Measurements from ENCODE around the gene TMEM270. TPM values are rescaled to one million over a fixed set of nuclear protein-coding genes. Genes with fewer than 3 reads are reported as not detected.

Gene TMEM270
- polyA plus RNA-seq, 1 donor = 0.10 TPM

DNA sequence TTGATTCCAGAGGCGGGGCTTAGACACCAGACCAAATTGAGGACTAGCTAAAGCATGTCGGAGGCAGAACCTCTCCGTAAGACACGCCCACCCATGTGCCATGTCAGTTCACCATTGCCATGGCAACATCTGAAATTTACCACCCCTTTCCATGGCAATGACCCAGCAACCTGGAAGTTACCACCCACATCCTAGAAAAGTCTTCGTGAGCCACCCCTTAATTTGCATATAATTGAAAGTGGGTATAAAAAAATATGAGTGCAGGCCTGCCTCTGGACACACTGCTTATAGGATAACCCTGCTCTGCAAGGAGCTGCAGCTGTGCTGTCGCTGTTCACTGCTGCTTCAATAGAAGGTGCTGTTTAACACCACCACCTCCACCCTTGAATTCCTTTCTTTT is 28.0 kb downstream of the TMEM270 start:
- DNase-seq = no peak
- WGBS (ENCODE audit: insufficient coverage, low lambda C conversion rate) = 60% methylated on average over 1 of the region's 6 CpGs
- Histone ChIP-seq H3K27me3 (ENCODE audit: control insufficient read depth, insufficient read depth, low read length) (peaks cover 9% of the 10 kb centered on the region), H3K9me3 (ENCODE audit: control insufficient read depth, low read depth, low read length) (no peaks in the 10 kb centered on the region), H3K4me3 (ENCODE audit: low read length) (no peak overlapping the region), H3K36me3 (ENCODE audit: control insufficient read depth, insufficient read depth, low read length) (no peaks in the 10 kb centered on the region), H3K4me1 (ENCODE audit: control insufficient read depth, insufficient read depth, low read length) (peaks cover 8% of the 10 kb centered on the region), H3K27ac (ENCODE audit: low read length) (no peak overlapping the region)

DNA sequence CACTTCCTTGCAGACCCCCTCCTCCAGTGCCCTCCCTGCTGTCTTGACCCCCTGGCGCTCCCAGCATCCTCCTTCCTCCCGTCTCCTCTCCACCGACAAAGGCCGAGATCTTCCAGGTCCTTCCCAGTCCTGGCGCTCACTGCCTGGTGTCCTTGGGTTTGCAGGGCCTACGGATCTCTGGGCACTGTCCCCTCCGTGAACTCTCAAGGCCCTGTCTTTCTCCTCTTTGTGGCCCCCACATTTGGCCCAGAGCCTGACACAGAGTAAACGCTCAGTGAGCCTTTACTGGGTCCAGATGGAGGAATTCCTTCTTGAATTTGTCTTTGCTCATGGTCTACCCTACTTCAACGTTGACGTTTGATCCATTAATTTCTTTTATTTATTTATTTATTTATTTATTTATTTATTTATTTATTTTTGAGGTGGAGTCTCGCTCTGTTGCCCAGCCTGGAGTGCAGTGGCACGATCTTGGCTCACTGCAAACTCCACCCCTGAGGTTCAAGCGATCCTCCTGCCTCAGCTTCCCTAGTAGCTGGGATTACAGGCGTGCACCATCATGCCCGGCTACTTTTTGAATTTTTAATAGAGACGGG is 29.7 kb downstream of the TMEM270 start:
- H3K27ac ChIP-seq (ENCODE audit: low read length) = no peak overlapping the region

DNA sequence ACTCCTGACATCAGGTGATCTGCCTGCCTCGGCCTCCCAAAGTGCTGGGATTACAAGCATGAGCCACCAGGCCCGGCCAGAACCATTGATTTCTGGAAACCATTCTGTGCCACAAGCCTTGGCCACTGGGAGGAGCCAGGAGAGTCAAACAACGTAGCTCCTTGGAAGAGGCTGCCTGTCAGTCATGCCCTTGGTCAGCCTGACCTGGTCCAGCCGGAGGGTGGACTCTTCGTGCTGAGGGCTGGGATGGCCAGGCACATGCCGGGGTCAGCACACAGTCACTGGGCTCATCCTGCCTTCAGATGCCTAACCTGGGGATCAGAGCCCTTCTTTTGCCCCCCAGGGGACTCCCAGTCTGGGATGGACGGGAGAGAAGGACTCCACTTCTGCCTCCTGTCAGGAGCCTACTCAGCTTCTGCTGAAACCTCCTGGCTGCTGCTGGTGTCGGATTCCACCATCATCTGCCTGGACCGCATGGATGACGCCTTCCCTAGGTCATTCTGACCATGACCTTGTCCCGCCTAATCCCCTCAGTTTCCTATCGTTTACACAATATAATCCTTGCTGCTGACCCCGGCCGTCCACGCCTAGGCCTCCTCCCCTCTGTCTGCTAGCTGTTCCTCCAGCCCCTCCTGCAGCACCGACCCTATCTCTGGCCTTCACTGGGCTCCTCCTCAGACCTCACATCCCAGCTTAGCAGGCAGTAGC is 30.4 kb downstream of the TMEM270 start:
- no peaks in the 10 kb centered on the region for H3K36me3 ChIP-seq (ENCODE audit: control insufficient read depth, insufficient read depth, low read length)
- H3K9me3 ChIP-seq (ENCODE audit: control insufficient read depth, low read depth, low read length) = peaks cover 5% of the 10 kb centered on the region
- H3K4me3 ChIP-seq (ENCODE audit: low read length) = no peak overlapping the region
- no peak for DNase-seq
- WGBS (ENCODE audit: insufficient coverage, low lambda C conversion rate) = no CpG with 5 or more reads among the region's 16 CpGs
- H3K27me3 ChIP-seq (ENCODE audit: control insufficient read depth, insufficient read depth, low read length) = peaks cover 9% of the 10 kb centered on the region
- H3K27ac ChIP-seq (ENCODE audit: low read length) = no peak overlapping the region
- H3K4me1 ChIP-seq (ENCODE audit: control insufficient read depth, insufficient read depth, low read length) = peaks cover 7% of the 10 kb centered on the region

More for the DNA sequence above, 29.7 kb downstream of the TMEM270 start:
- H3K4me1 ChIP-seq (ENCODE audit: control insufficient read depth, insufficient read depth, low read length) = peaks cover 8% of the 10 kb centered on the region
- H3K9me3 ChIP-seq (ENCODE audit: control insufficient read depth, low read depth, low read length) = peaks cover 5% of the 10 kb centered on the region
- WGBS (ENCODE audit: insufficient coverage, low lambda C conversion rate) = 90% methylated on average over 2 of the region's 16 CpGs
- no peak overlapping the region for H3K4me3 ChIP-seq (ENCODE audit: low read length)
- no peaks in the 10 kb centered on the region for H3K36me3 ChIP-seq (ENCODE audit: control insufficient read depth, insufficient read depth, low read length)
- peaks cover 9% of the 10 kb centered on the region for H3K27me3 ChIP-seq (ENCODE audit: control insufficient read depth, insufficient read depth, low read length)
- no peak for DNase-seq

DNA sequence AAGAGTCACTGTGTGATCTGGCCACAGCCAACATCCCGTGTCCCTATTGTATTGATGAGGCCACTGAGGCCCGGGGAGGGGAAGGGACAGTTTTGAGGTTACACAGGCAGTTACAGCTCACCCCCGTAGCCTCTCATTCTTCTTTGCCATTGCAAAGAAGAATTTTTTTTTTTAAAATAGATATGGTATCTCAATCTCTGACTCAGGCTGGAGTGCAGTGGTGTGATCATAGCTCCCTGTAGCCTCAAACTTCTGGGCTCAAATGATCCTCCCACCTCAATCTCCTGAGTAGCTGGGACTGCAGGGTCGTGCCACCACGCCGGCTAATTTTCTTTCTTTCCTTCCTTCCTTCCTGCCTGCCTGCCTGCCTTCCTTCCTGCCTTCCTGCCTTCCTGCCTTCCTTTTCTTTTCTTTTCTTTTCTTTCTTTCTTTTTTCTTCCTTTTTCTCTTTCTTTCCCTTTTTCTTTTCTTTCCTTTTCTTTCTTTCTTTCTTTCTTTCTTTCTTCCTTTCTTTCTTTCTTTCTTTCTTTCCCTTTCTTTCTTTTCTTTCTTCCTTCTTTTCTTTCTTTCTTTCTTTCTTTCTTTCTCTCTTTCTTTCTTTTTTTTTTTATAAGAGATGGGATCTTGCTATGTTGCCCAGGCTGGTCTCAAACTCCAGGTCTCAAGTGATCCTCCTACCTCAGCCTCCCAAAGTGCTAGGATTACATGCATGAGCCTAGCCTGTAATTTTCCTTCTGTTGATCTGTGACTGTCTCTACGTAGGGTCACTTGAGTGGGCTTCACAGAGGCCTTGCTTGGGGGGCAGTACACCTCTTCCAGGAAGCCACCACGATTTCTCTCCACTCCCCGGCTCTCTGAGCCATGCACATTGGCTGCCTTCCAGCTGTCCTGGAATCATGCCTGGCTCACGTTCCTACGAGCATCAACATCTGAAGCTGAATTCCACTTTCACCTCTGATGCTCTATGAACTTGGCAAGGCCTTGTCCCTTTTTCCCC is 31.3 kb downstream of the TMEM270 start:
- WGBS (ENCODE audit: insufficient coverage, low lambda C conversion rate) = 85% methylated on average over 2 of the region's 11 CpGs
- Histone ChIP-seq H3K27ac (ENCODE audit: low read length) (no peak overlapping the region), H3K9me3 (ENCODE audit: control insufficient read depth, low read depth, low read length) (peaks cover 5% of the 10 kb centered on the region), H3K4me1 (ENCODE audit: control insufficient read depth, insufficient read depth, low read length) (no peaks in the 10 kb centered on the region), H3K36me3 (ENCODE audit: control insufficient read depth, insufficient read depth, low read length) (no peaks in the 10 kb centered on the region), H3K4me3 (ENCODE audit: low read length) (no peak overlapping the region), H3K27me3 (ENCODE audit: control insufficient read depth, insufficient read depth, low read length) (peaks cover 2% of the 10 kb centered on the region)
- DNase-seq = no peak

DNA sequence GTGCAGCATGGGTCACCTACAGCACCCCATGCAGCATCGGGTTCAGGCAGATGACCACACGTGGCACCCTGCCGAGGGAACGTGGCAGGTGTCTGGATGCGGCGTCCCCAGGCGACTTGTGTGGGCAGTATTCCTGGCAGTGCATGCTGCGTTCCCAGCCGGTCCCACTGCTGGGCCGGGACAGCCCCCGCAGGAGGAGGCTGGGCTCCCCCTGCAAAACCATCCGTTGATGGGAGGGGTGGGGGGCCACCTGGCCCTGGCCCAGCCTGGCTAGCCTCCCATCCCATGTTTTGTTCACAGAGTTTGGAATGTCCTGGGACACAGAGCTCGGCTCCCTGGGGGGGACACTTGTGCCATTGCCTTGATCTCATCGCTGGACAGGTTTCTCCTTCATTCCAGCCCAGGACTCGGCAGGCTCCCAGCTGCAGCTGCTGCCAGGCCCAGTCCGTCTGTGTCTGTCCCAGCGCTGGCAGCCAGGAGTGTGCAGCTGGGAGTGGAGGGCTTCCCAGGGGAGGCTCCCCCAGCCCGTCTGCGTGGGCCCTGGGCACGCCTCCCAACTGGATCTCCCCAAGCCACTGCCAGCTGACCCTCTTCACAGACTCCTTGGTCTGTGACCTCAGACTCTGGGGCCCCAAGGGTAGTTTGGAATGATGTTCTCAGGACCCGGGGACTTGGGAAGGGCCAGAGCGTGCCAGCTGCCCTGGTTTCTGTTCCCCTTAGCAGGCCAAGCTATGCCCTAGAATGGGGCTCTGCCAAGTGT is 32.6 kb downstream of the TMEM270 start:
- no CpG with 5 or more reads among the region's 22 CpGs for WGBS (ENCODE audit: insufficient coverage, low lambda C conversion rate)

DNA sequence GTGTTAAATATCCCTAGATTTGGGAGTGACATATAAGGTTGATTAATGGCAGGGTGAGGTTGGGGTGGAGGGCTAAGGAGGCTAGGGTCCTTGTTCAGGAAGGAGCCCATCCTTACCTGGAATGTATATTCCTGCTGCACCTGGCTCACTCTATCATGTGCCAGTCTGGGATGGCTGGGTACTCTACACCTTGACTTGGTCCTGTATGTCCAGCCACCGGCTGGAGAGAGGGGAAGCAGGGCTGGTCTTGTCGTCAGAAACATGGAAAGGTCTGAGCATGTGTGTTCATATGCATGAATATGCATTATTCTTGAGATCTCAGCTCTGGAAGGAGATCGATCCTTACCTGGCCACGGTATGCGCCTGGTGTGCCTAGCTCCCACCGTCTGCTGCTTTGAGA is 33.2 kb downstream of the TMEM270 start:
- H3K27me3 ChIP-seq (ENCODE audit: control insufficient read depth, insufficient read depth, low read length) = peaks cover 2% of the 10 kb centered on the region

More for the DNA sequence above, 32.6 kb downstream of the TMEM270 start:
- peaks cover 5% of the 10 kb centered on the region for H3K9me3 ChIP-seq (ENCODE audit: control insufficient read depth, low read depth, low read length)
- H3K27me3 ChIP-seq (ENCODE audit: control insufficient read depth, insufficient read depth, low read length) = peaks cover 2% of the 10 kb centered on the region
- DNase-seq = no peak
- H3K36me3 ChIP-seq (ENCODE audit: control insufficient read depth, insufficient read depth, low read length) = no peaks in the 10 kb centered on the region
- H3K4me3 ChIP-seq (ENCODE audit: low read length) = no peak overlapping the region
- H3K4me1 ChIP-seq (ENCODE audit: control insufficient read depth, insufficient read depth, low read length) = no peaks in the 10 kb centered on the region
- H3K27ac ChIP-seq (ENCODE audit: low read length) = no peak overlapping the region

DNA sequence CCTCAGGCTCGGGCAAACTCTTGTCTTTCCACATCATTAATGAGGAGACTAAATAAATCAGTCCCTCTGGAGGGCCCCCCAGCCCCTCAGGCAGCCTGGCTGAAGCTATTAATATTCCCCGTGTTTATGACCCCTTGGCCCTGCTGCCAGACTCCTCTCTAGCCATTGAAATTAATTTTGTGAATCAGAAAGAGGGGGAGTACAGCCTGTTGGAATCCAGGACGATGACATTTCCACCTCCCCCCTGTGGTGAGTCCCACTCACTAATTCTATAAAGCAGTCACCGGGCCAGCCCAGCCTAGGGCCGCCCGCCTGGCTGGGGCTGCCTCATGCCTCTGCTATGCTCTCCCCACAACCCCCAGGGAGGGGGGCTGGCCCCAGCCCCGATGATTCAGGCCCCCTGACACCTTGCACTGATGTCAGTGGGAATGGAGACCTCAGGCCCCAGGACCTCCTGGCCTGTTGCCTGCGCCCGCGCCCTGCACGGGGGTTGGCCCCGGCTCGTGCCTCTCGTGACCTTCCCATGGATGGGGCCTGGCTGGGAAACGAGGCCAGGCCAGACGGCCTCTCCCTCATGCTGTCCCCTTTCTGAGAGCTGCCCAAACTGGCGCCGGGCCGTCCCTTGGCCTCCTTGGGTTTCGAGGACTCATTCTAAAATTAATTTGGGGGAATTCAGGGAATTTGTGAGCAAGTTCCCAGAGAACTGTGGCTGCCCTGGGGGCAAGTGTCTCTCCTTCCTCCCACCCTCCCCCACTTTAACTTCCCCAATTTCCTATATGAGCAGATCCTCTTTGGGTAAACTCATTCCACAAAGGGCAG is 34.0 kb downstream of the TMEM270 start:
- no CpG with 5 or more reads among the region's 20 CpGs for WGBS (ENCODE audit: insufficient coverage, low lambda C conversion rate)
- no peaks in the 10 kb centered on the region for H3K4me1 ChIP-seq (ENCODE audit: control insufficient read depth, insufficient read depth, low read length)
- no peaks in the 10 kb centered on the region for H3K36me3 ChIP-seq (ENCODE audit: control insufficient read depth, insufficient read depth, low read length)
- no peak overlapping the region for H3K27ac ChIP-seq (ENCODE audit: low read length)
- peaks cover 2% of the 10 kb centered on the region for H3K27me3 ChIP-seq (ENCODE audit: control insufficient read depth, insufficient read depth, low read length)
- no peak overlapping the region for H3K4me3 ChIP-seq (ENCODE audit: low read length)
- peaks cover 5% of the 10 kb centered on the region for H3K9me3 ChIP-seq (ENCODE audit: control insufficient read depth, low read depth, low read length)
- DNase-seq = no peak

More for the DNA sequence above, 33.2 kb downstream of the TMEM270 start:
- no peak overlapping the region for H3K27ac ChIP-seq (ENCODE audit: low read length)
- peaks cover 5% of the 10 kb centered on the region for H3K9me3 ChIP-seq (ENCODE audit: control insufficient read depth, low read depth, low read length)
- no peak overlapping the region for H3K4me3 ChIP-seq (ENCODE audit: low read length)
- WGBS (ENCODE audit: insufficient coverage, low lambda C conversion rate) = no CpG with 5 or more reads among the region's 6 CpGs
- DNase-seq = no peak
- no peaks in the 10 kb centered on the region for H3K36me3 ChIP-seq (ENCODE audit: control insufficient read depth, insufficient read depth, low read length)
- H3K4me1 ChIP-seq (ENCODE audit: control insufficient read depth, insufficient read depth, low read length) = no peaks in the 10 kb centered on the region

DNA sequence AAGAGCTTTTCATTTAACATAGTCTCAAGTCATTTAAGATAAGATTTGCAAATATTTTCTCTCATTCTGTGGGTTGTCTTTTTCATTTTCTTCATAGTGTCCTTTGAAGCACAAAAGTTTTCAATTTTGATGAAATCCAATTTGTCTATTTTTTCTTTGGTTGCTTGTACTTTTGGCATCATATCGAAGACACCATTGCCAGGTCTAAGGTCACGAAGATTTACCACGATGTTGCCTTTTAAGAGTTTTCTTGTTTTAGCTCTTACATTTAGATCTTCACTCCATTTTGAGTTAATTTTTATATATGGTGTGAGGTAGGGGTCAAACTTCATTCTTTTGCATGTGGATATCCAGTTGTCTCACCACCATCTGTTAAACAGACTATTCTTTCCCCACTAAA is 34.7 kb downstream of the TMEM270 start:
- no peak overlapping the region for H3K27ac ChIP-seq (ENCODE audit: low read length)
- DNase-seq = no peak

DNA sequence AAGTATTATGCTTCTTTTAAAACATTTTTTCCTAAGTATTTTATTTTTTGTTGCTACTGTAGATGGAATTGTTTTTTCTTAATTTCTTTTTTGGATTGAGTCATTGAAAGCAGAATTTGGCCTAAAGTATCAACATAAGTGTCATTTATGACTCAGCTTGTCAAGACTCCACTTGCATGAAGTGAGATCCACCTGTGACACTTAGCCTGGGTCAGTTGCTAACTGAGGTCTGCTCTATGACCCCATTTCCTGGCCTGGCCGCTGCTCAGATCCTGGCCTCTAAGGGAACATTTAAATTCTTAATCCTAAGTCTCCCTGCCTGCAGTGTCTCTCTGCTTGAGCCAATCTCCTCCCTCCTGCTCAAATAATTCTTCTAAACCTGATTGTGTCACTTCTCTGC is 35.5 kb downstream of the TMEM270 start:
- Histone ChIP-seq H3K4me3 (ENCODE audit: low read length) (no peak overlapping the region), H3K36me3 (ENCODE audit: control insufficient read depth, insufficient read depth, low read length) (no peaks in the 10 kb centered on the region), H3K9me3 (ENCODE audit: control insufficient read depth, low read depth, low read length) (peaks cover 5% of the 10 kb centered on the region), H3K27me3 (ENCODE audit: control insufficient read depth, insufficient read depth, low read length) (no peaks in the 10 kb centered on the region), H3K4me1 (ENCODE audit: control insufficient read depth, insufficient read depth, low read length) (no peaks in the 10 kb centered on the region), H3K27ac (ENCODE audit: low read length) (no peak overlapping the region)
- no peak for DNase-seq
- WGBS (ENCODE audit: insufficient coverage, low lambda C conversion rate) = no CpG with 5 or more reads among the region's 1 CpG

More for the DNA sequence above, 34.7 kb downstream of the TMEM270 start:
- peaks cover 5% of the 10 kb centered on the region for H3K9me3 ChIP-seq (ENCODE audit: control insufficient read depth, low read depth, low read length)
- no peaks in the 10 kb centered on the region for H3K36me3 ChIP-seq (ENCODE audit: control insufficient read depth, insufficient read depth, low read length)
- H3K4me3 ChIP-seq (ENCODE audit: low read length) = no peak overlapping the region
- no peaks in the 10 kb centered on the region for H3K4me1 ChIP-seq (ENCODE audit: control insufficient read depth, insufficient read depth, low read length)
- WGBS (ENCODE audit: insufficient coverage, low lambda C conversion rate) = 94% methylated on average over 2 of the region's 3 CpGs
- peaks cover 2% of the 10 kb centered on the region for H3K27me3 ChIP-seq (ENCODE audit: control insufficient read depth, insufficient read depth, low read length)

All from large intestine (tissue), 3 donors.